Breast epithelium (tissue), 3 donors: Measurements from ENCODE around the gene CAMTA1.

Experiments used
- CTCF ChIP-seq, 3 donors: fragments of 450-650 bp; IDR thresholded peaks; one replicate each; pipeline ENCODE4 v1.5.1; 2016 to 2017; ENCODE audit warnings: antibody characterized with exemption in 3 of 3, mild to moderate bottlenecking in 3 of 3, moderate library complexity in 3 of 3
- POLR2A ChIP-seq: fragments of 450-650 bp; IDR thresholded peaks from one replicate; pipeline ENCODE4 v1.6.1; 2016; ENCODE audit warnings: antibody characterized with exemption, mild to moderate bottlenecking, moderate library complexity
- POLR2AphosphoS5 ChIP-seq, 3 donors: sonication (generic); formaldehyde crosslinking; IDR thresholded peaks; one replicate each; pipeline ENCODE4 v1.6.1; 2017; ENCODE audit warnings: antibody characterized with exemption in 3 of 3

GRCh38 chr1:7528386-7529198 is 743.3 kb downstream of the CAMTA1 start:
- TF ChIP-seq POLR2AphosphoS5 (IDR thresholded peaks at IDR 0.05) (no peak), CTCF (IDR thresholded peaks at IDR 0.05) (no peak), POLR2A (no peak)
